Left kidney (tissue), 1 donor: Measurements from ENCODE around the gene ANKRD35. TPM values are rescaled to one million over a fixed set of nuclear protein-coding genes. Genes with fewer than 3 reads are reported as not detected.

Source experiments
- polyA plus RNA-seq: library from polyadenylated mRNA; unstranded; fragments of 120-200 nt; gene quantifications from one replicate; pipeline ENCODE4 v1.2.1, GENCODE V29; 2013; ENCODE audit not compliant: insufficient read length

ANKRD35 gene
- polyA plus RNA-seq, 1 donor, result 1.9 TPM

Other genes starting within 250 kb of the ANKRD35 start
- gene PDZK1, start 178.5 kb downstream of the ANKRD35 start, polyA plus RNA-seq, result 192 TPM
- gene CD160, start 166.4 kb downstream of the ANKRD35 start, polyA plus RNA-seq, result 3.5 TPM
- gene RNF115, start 61.8 kb downstream of the ANKRD35 start, polyA plus RNA-seq, result 25.6 TPM
- gene POLR3C, start 61.7 kb downstream of the ANKRD35 start, polyA plus RNA-seq, result 39.4 TPM
- 7.0 TPM for gene NUDT17, start 40.2 kb downstream of the ANKRD35 start, polyA plus RNA-seq
- gene PIAS3, start 26.8 kb downstream of the ANKRD35 start, polyA plus RNA-seq, result 58.4 TPM
- gene ITGA10, start 24.2 kb upstream of the ANKRD35 start, polyA plus RNA-seq, result 1.9 TPM
- gene PEX11B, start 32.9 kb upstream of the ANKRD35 start, polyA plus RNA-seq, result 60.7 TPM
- 214 TPM for gene RBM8A, start 41.6 kb upstream of the ANKRD35 start, polyA plus RNA-seq
- gene LIX1L, start 72.2 kb upstream of the ANKRD35 start, polyA plus RNA-seq, result 26.3 TPM
- 0.57 TPM for gene ANKRD34A, start 78.7 kb upstream of the ANKRD35 start, polyA plus RNA-seq
- 33.4 TPM for gene POLR3GL, start 78.8 kb upstream of the ANKRD35 start, polyA plus RNA-seq
- 360 TPM for gene TXNIP, start 110.7 kb upstream of the ANKRD35 start, polyA plus RNA-seq
- 0.13 TPM for gene HJV, start 135.9 kb upstream of the ANKRD35 start, polyA plus RNA-seq